ENCODE measurements around the gene OR4D1.
"Not testable (repeated sequence)": the region's sequence is repeated elsewhere in the genome, so short reads cannot be mapped to it uniquely, and the experiment has no call there.

OR4D1 gene

DNA sequence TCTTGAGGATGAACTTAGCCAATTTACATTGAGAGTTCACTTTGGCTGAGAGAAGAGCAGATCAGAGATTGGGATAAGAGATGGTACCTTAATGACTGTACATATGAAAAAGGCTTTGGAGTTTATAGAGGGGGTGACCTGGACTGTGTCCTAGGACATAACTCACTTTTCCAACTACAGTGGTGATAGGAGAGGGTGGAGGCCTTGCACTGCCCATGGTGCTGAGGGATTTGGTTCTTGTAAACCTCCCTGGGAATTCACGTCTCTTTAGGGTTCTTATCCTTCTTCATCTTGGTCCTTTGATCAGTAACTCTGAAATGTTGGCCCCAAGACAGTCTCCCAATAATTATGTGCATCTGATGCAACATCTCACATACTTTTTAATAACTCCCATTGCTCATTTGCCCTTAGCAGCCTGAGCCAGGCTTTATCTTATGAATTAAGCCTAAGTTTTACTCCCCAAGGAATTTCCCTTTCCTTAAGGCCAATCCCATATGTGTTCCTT is at the start of gene OR4D1:
OR4D1 (plus strand) TSS at position 455 of the 505 bp plus-strand sequence. CDS start 6,770 bp downstream, outside the sequence.
- Histone ChIP-seq H3K4me3 (ENCODE audit: low read length) (no peak within 1 kb of the TSS), H3K36me3 (ENCODE audit: insufficient read depth, low read depth, low read length) (no peaks in the 10 kb centered on the region), H3K4me1 (ENCODE audit: insufficient read depth, low read length) (no peaks in the 10 kb centered on the region), H3K27ac (ENCODE audit: low read length) (no peak within 1 kb of the TSS), H3K9ac (ENCODE audit: low read depth, low read length) (no peak within 1 kb of the TSS), H3K9me3 (ENCODE audit: insufficient read depth, low read depth, low read length) (peaks cover 16% of the 10 kb centered on the region; the same call in 1 of the 2 replicates), H3K27me3 (ENCODE audit: insufficient read depth, low read length) (peaks cover 38% of the 10 kb centered on the region)

- Histone ChIP-seq H3K27ac (ENCODE audit: low read length) (no peak overlapping the region), H3K9ac (ENCODE audit: low read depth, low read length) (no peak overlapping the region), H3K4me3 (ENCODE audit: low read length) (no peak overlapping the region), H3K4me1 (ENCODE audit: insufficient read depth, low read length) (no peaks in the 10 kb centered on the region), H3K36me3 (ENCODE audit: insufficient read depth, low read depth, low read length) (0 out of 2 replicates have a peak, but pooled peaks cover 1% of the 10 kb centered on the region), H3K27me3 (ENCODE audit: insufficient read depth, low read length) (no peaks in the 10 kb centered on the region), H3K9me3 (ENCODE audit: insufficient read depth, low read depth, low read length) (no peaks in the 10 kb centered on the region)
These were observed 47.7 kb upstream of the OR4D1 start for GRCh38 chr17:58100506-58100905.

DNA sequence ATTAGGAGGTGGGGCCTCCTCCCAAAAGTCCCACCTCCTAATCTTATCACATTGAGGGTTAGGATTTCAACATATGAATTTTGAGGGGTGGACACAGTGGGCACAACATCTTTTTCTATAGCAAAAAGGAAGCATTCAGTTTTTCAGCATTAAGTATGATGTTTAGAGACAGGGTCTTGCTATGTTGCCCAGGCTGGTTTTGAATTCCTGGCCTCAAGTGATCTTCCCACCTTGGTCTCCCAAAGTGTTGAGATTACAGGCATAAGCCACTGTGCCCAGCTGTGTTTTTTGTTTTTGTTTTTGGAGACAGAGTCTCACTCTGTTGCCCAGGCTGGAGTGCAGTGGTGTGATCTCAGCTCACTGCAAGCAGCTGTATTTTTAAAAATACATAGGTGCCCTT is 46.3 kb upstream of the OR4D1 start:
- not testable (repeated sequence) for H3K9ac ChIP-seq (ENCODE audit: low read depth, low read length); H3K4me1 ChIP-seq (ENCODE audit: insufficient read depth, low read length); H3K9me3 ChIP-seq (ENCODE audit: insufficient read depth, low read depth, low read length); H3K36me3 ChIP-seq (ENCODE audit: insufficient read depth, low read depth, low read length); H3K4me3 ChIP-seq (ENCODE audit: low read length); H3K27ac ChIP-seq (ENCODE audit: low read length); H3K27me3 ChIP-seq (ENCODE audit: insufficient read depth, low read length)

GRCh38 chr17:58105093-58105492 is 43.1 kb upstream of the OR4D1 start:
- no peaks in the 10 kb centered on the region for H3K4me1 ChIP-seq (ENCODE audit: insufficient read depth, low read length)
- H3K36me3 ChIP-seq (ENCODE audit: insufficient read depth, low read depth, low read length) = no peaks in the 10 kb centered on the region
- no peak overlapping the region for H3K9ac ChIP-seq (ENCODE audit: low read depth, low read length)
- peaks cover 4% of the 10 kb centered on the region; the same call in 1 of the 2 replicates for H3K9me3 ChIP-seq (ENCODE audit: insufficient read depth, low read depth, low read length)
- H3K27me3 ChIP-seq (ENCODE audit: insufficient read depth, low read length) = no peaks in the 10 kb centered on the region
- H3K27ac ChIP-seq (ENCODE audit: low read length) = no peak overlapping the region
- no peak overlapping the region for H3K4me3 ChIP-seq (ENCODE audit: low read length)

DNA sequence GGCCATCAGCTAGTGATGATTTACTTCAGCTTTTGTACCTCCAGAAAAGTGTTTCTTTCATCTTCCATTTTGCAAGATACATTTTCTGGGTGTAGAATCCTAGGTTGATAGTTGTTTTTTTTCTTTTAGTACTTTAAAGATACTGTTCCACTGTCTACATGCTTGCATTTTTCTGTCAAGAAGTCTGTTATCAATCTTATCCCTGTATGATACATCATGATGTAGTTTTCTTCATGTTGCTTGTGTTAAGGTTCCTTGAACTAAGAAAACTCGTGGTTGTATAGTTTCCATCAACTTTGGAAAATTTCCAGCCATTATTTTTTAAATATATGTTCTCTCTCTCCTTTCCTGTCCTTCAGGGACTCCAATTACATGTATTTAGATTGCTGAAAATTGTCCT is 40.9 kb upstream of the OR4D1 start:
- Histone ChIP-seq H3K4me1 (ENCODE audit: insufficient read depth, low read length) (no peaks in the 10 kb centered on the region), H3K27me3 (ENCODE audit: insufficient read depth, low read length) (no peaks in the 10 kb centered on the region), H3K36me3 (ENCODE audit: insufficient read depth, low read depth, low read length) (no peaks in the 10 kb centered on the region)

DNA sequence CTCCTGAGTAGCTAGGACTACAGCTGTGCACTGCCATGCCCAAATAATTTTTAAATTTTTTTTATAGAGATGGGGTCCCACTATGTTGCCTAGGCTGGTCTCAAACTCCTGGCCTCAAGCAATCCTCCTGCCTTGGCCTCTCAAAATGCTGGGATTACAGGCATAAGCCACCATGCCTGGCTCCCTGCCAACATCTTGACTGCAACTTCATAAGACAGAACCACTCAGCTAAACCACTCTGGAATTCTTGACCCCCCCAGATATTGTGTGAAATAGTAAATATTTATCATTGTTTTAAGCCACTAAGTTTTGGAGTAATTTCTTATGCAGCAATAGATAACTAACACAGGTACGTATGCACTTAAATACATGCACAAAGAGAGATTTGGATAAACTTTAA is 39.0 kb upstream of the OR4D1 start:
- Histone ChIP-seq H3K9me3 (ENCODE audit: insufficient read depth, low read depth, low read length) (peaks cover 4% of the 10 kb centered on the region; the same call in 1 of the 2 replicates), H3K27ac (ENCODE audit: low read length) (no peak overlapping the region), H3K36me3 (ENCODE audit: insufficient read depth, low read depth, low read length) (no peaks in the 10 kb centered on the region), H3K27me3 (ENCODE audit: insufficient read depth, low read length) (no peaks in the 10 kb centered on the region), H3K9ac (ENCODE audit: low read depth, low read length) (no peak overlapping the region), H3K4me3 (ENCODE audit: low read length) (no peak overlapping the region), H3K4me1 (ENCODE audit: insufficient read depth, low read length) (no peaks in the 10 kb centered on the region)

More for the DNA sequence above, 40.9 kb upstream of the OR4D1 start:
- Histone ChIP-seq H3K9ac (ENCODE audit: low read depth, low read length) (no peak overlapping the region), H3K27ac (ENCODE audit: low read length) (no peak overlapping the region), H3K9me3 (ENCODE audit: insufficient read depth, low read depth, low read length) (peaks cover 4% of the 10 kb centered on the region; the same call in 1 of the 2 replicates), H3K4me3 (ENCODE audit: low read length) (no peak overlapping the region)

DNA sequence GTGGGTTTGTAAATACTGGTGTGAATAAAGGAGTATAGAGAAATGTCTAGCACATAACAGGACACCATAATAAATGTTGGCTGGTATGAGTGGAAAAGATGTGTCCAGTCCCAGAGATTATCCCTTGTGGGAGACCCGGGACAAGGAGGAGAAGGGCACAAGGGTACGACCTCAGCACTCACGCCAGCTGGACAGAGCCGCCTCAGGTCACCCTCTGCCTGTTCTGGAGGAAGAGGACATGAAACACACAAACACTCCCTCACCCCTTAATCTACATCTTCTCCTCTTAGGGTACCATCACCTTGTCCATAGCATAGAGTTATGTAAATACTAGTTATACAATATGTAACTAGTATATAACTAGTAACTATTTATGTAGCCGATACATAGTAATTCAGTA is 38.2 kb upstream of the OR4D1 start:
- Histone ChIP-seq H3K9ac (ENCODE audit: low read depth, low read length) (no peak overlapping the region), H3K4me1 (ENCODE audit: insufficient read depth, low read length) (no peaks in the 10 kb centered on the region), H3K4me3 (ENCODE audit: low read length) (no peak overlapping the region), H3K9me3 (ENCODE audit: insufficient read depth, low read depth, low read length) (peaks cover 4% of the 10 kb centered on the region; the same call in 1 of the 2 replicates), H3K27ac (ENCODE audit: low read length) (no peak overlapping the region), H3K27me3 (ENCODE audit: insufficient read depth, low read length) (0 out of 2 replicates have a peak, but pooled peaks cover 6% of the 10 kb centered on the region), H3K36me3 (ENCODE audit: insufficient read depth, low read depth, low read length) (no peaks in the 10 kb centered on the region)

- Histone ChIP-seq H3K4me1 (ENCODE audit: insufficient read depth, low read length) (no peaks in the 10 kb centered on the region), H3K4me3 (ENCODE audit: low read length) (no peak overlapping the region), H3K27ac (ENCODE audit: low read length) (no peak overlapping the region), H3K9ac (ENCODE audit: low read depth, low read length) (no peak overlapping the region), H3K27me3 (ENCODE audit: insufficient read depth, low read length) (0 out of 2 replicates have a peak, but pooled peaks cover 8% of the 10 kb centered on the region), H3K36me3 (ENCODE audit: insufficient read depth, low read depth, low read length) (no peaks in the 10 kb centered on the region), H3K9me3 (ENCODE audit: insufficient read depth, low read depth, low read length) (peaks cover 4% of the 10 kb centered on the region; the same call in 1 of the 2 replicates)
These were observed 36.5 kb upstream of the OR4D1 start for GRCh38 chr17:58111676-58112075.

- Histone ChIP-seq H3K4me3 (ENCODE audit: low read length) (no peak overlapping the region), H3K9me3 (ENCODE audit: insufficient read depth, low read depth, low read length) (no peaks in the 10 kb centered on the region), H3K36me3 (ENCODE audit: insufficient read depth, low read depth, low read length) (no peaks in the 10 kb centered on the region), H3K4me1 (ENCODE audit: insufficient read depth, low read length) (no peaks in the 10 kb centered on the region), H3K9ac (ENCODE audit: low read depth, low read length) (no peak overlapping the region), H3K27me3 (ENCODE audit: insufficient read depth, low read length) (peaks cover 20% of the 10 kb centered on the region; the same call in 1 of the 2 replicates), H3K27ac (ENCODE audit: low read length) (no peak overlapping the region)
These were observed 35.1 kb upstream of the OR4D1 start for GRCh38 chr17:58112970-58113631.

GRCh38 chr17:58113947-58114346 is 34.2 kb upstream of the OR4D1 start:
- Histone ChIP-seq H3K9ac (ENCODE audit: low read depth, low read length) (no peak overlapping the region), H3K9me3 (ENCODE audit: insufficient read depth, low read depth, low read length) (no peaks in the 10 kb centered on the region), H3K36me3 (ENCODE audit: insufficient read depth, low read depth, low read length) (no peaks in the 10 kb centered on the region), H3K4me3 (ENCODE audit: low read length) (no peak overlapping the region), H3K27me3 (ENCODE audit: insufficient read depth, low read length) (peaks cover 20% of the 10 kb centered on the region; the same call in 1 of the 2 replicates), H3K27ac (ENCODE audit: low read length) (no peak overlapping the region), H3K4me1 (ENCODE audit: insufficient read depth, low read length) (no peaks in the 10 kb centered on the region)

- H3K4me1 ChIP-seq (ENCODE audit: insufficient read depth, low read length) = no peaks in the 10 kb centered on the region
These were observed 30.8 kb upstream of the OR4D1 start for GRCh38 chr17:58117382-58117781.

GRCh38 chr17:58119491-58119890 is 28.7 kb upstream of the OR4D1 start:
- H3K9ac ChIP-seq (ENCODE audit: low read depth, low read length) = no peak overlapping the region
- H3K36me3 ChIP-seq (ENCODE audit: insufficient read depth, low read depth, low read length) = no peaks in the 10 kb centered on the region
- no peak overlapping the region for H3K27ac ChIP-seq (ENCODE audit: low read length)
- no peak overlapping the region for H3K4me3 ChIP-seq (ENCODE audit: low read length)
- H3K9me3 ChIP-seq (ENCODE audit: insufficient read depth, low read depth, low read length) = no peaks in the 10 kb centered on the region
- H3K27me3 ChIP-seq (ENCODE audit: insufficient read depth, low read length) = peaks cover 19% of the 10 kb centered on the region; the same call in 1 of the 2 replicates
- no peaks in the 10 kb centered on the region for H3K4me1 ChIP-seq (ENCODE audit: insufficient read depth, low read length)

More at GRCh38 chr17:58117382-58117781, 30.8 kb upstream of the OR4D1 start:
- Histone ChIP-seq H3K9ac (ENCODE audit: low read depth, low read length) (no peak overlapping the region), H3K4me3 (ENCODE audit: low read length) (no peak overlapping the region), H3K27me3 (ENCODE audit: insufficient read depth, low read length) (peaks cover 20% of the 10 kb centered on the region; the same call in 1 of the 2 replicates), H3K36me3 (ENCODE audit: insufficient read depth, low read depth, low read length) (no peaks in the 10 kb centered on the region), H3K9me3 (ENCODE audit: insufficient read depth, low read depth, low read length) (no peaks in the 10 kb centered on the region), H3K27ac (ENCODE audit: low read length) (no peak overlapping the region)

Data from iPS-20b (cell line).